ENCODE results near the gene VPS51.
A peak's percentile ranks its signal among the peaks of the same experiment; 100 is the strongest.

The VPS51 gene

GRCh38 chr11:65128182-65129145 lies 32.5 kb downstream of the VPS51 start:
- H3K27me3 ChIP-seq (ENCODE audit: control insufficient read depth, insufficient read depth, low read length): no peaks in the 10 kb centered on the region
- H3K4me1 ChIP-seq (ENCODE audit: control insufficient read depth, insufficient read depth, low read length): peaks cover 16% of the 10 kb centered on the region
- H3K36me3 ChIP-seq (ENCODE audit: control insufficient read depth, insufficient read depth, low read length): peaks cover 43% of the 10 kb centered on the region
- no peak overlapping the region for H3K4me3 ChIP-seq (ENCODE audit: low read length)
- no peak overlapping the region for H3K9ac ChIP-seq (ENCODE audit: low read length)
- H3K9me3 ChIP-seq (ENCODE audit: control insufficient read depth, low read length): no peaks in the 10 kb centered on the region

- peaks cover 43% of the 10 kb centered on the region for H3K36me3 ChIP-seq (ENCODE audit: control insufficient read depth, insufficient read depth, low read length)
Observed at GRCh38 chr11:65129649-65130441, 33.8 kb downstream of the VPS51 start.

GRCh38 chr11:65130631-65131416 lies 34.8 kb downstream of the VPS51 start:
- Histone ChIP-seq H3K4me3 (ENCODE audit: low read length) (no peak overlapping the region), H3K9me3 (ENCODE audit: control insufficient read depth, low read length) (no peaks in the 10 kb centered on the region), H3K27me3 (ENCODE audit: control insufficient read depth, insufficient read depth, low read length) (no peaks in the 10 kb centered on the region), H3K36me3 (ENCODE audit: control insufficient read depth, insufficient read depth, low read length) (peaks cover 43% of the 10 kb centered on the region), H3K9ac (ENCODE audit: low read length) (no peak overlapping the region), H3K4me1 (ENCODE audit: control insufficient read depth, insufficient read depth, low read length) (peaks cover 26% of the 10 kb centered on the region)

More at GRCh38 chr11:65129649-65130441, 33.8 kb downstream of the VPS51 start:
- H3K27me3 ChIP-seq (ENCODE audit: control insufficient read depth, insufficient read depth, low read length): no peaks in the 10 kb centered on the region
- H3K4me3 ChIP-seq (ENCODE audit: low read length): no peak overlapping the region
- no peak overlapping the region for H3K9ac ChIP-seq (ENCODE audit: low read length)
- no peaks in the 10 kb centered on the region for H3K9me3 ChIP-seq (ENCODE audit: control insufficient read depth, low read length)
- peaks cover 19% of the 10 kb centered on the region for H3K4me1 ChIP-seq (ENCODE audit: control insufficient read depth, insufficient read depth, low read length)

GRCh38 chr11:65131417-65131776 lies 35.4 kb downstream of the VPS51 start:
- Histone ChIP-seq H3K36me3 (ENCODE audit: control insufficient read depth, insufficient read depth, low read length) (peaks cover 43% of the 10 kb centered on the region), H3K4me3 (ENCODE audit: low read length) (no peak overlapping the region), H3K27me3 (ENCODE audit: control insufficient read depth, insufficient read depth, low read length) (no peaks in the 10 kb centered on the region), H3K9ac (ENCODE audit: low read length) (no peak overlapping the region), H3K9me3 (ENCODE audit: control insufficient read depth, low read length) (no peaks in the 10 kb centered on the region), H3K4me1 (ENCODE audit: control insufficient read depth, insufficient read depth, low read length) (peaks cover 31% of the 10 kb centered on the region)

GRCh38 chr11:65131895-65132237 lies 35.9 kb downstream of the VPS51 start:
- no peaks in the 10 kb centered on the region for H3K9me3 ChIP-seq (ENCODE audit: control insufficient read depth, low read length)
- H3K4me1 ChIP-seq (ENCODE audit: control insufficient read depth, insufficient read depth, low read length): peaks cover 31% of the 10 kb centered on the region
- H3K36me3 ChIP-seq (ENCODE audit: control insufficient read depth, insufficient read depth, low read length): peaks cover 39% of the 10 kb centered on the region
- no peak overlapping the region for H3K4me3 ChIP-seq (ENCODE audit: low read length)
- H3K9ac ChIP-seq (ENCODE audit: low read length): no peak overlapping the region
- no peaks in the 10 kb centered on the region for H3K27me3 ChIP-seq (ENCODE audit: control insufficient read depth, insufficient read depth, low read length)

- no peaks in the 10 kb centered on the region for H3K27me3 ChIP-seq (ENCODE audit: control insufficient read depth, insufficient read depth, low read length)
- H3K9me3 ChIP-seq (ENCODE audit: control insufficient read depth, low read length): no peaks in the 10 kb centered on the region
- peak overlapping the region; percentile 99 for H3K9ac ChIP-seq (ENCODE audit: low read length)
- peaks cover 39% of the 10 kb centered on the region for H3K36me3 ChIP-seq (ENCODE audit: control insufficient read depth, insufficient read depth, low read length)
- peaks cover 31% of the 10 kb centered on the region for H3K4me1 ChIP-seq (ENCODE audit: control insufficient read depth, insufficient read depth, low read length)
- peak overlapping the region; percentile 93 for H3K4me3 ChIP-seq (ENCODE audit: low read length)
Observed at GRCh38 chr11:65132238-65132987, 36.4 kb downstream of the VPS51 start.

GRCh38 chr11:65132988-65133700 lies 37.1 kb downstream of the VPS51 start:
- Histone ChIP-seq H3K36me3 (ENCODE audit: control insufficient read depth, insufficient read depth, low read length) (peaks cover 39% of the 10 kb centered on the region), H3K4me3 (ENCODE audit: low read length) (peak overlapping the region; percentile 93), H3K27me3 (ENCODE audit: control insufficient read depth, insufficient read depth, low read length) (no peaks in the 10 kb centered on the region), H3K9ac (ENCODE audit: low read length) (peak overlapping the region; percentile 99), H3K9me3 (ENCODE audit: control insufficient read depth, low read length) (no peaks in the 10 kb centered on the region), H3K4me1 (ENCODE audit: control insufficient read depth, insufficient read depth, low read length) (peaks cover 31% of the 10 kb centered on the region)

GRCh38 chr11:65133724-65134123 lies 37.7 kb downstream of the VPS51 start:
- Histone ChIP-seq H3K36me3 (ENCODE audit: control insufficient read depth, insufficient read depth, low read length) (peaks cover 38% of the 10 kb centered on the region), H3K9ac (ENCODE audit: low read length) (peak overlapping the region; percentile 99), H3K27me3 (ENCODE audit: control insufficient read depth, insufficient read depth, low read length) (no peaks in the 10 kb centered on the region), H3K9me3 (ENCODE audit: control insufficient read depth, low read length) (no peaks in the 10 kb centered on the region), H3K4me3 (ENCODE audit: low read length) (peak overlapping the region; percentile 93), H3K4me1 (ENCODE audit: control insufficient read depth, insufficient read depth, low read length) (peaks cover 31% of the 10 kb centered on the region)

- H3K36me3 ChIP-seq (ENCODE audit: control insufficient read depth, insufficient read depth, low read length): peaks cover 31% of the 10 kb centered on the region
- H3K4me1 ChIP-seq (ENCODE audit: control insufficient read depth, insufficient read depth, low read length): peaks cover 31% of the 10 kb centered on the region
- no peaks in the 10 kb centered on the region for H3K27me3 ChIP-seq (ENCODE audit: control insufficient read depth, insufficient read depth, low read length)
- no peaks in the 10 kb centered on the region for H3K9me3 ChIP-seq (ENCODE audit: control insufficient read depth, low read length)
- peak within 1 kb of the TSS; percentile 93 for H3K4me3 ChIP-seq (ENCODE audit: low read length)
- H3K9ac ChIP-seq (ENCODE audit: low read length): peak within 1 kb of the TSS; percentile 99
Observed at GRCh38 chr11:65134240-65134951, 38.4 kb downstream of the VPS51 start, which contains the start of gene SYVN1. SYVN1 (minus strand) TSS chr11:65134519; CDS start chr11:65133601, 918 bp downstream.

GRCh38 chr11:65134952-65135632 lies 39.1 kb downstream of the VPS51 start:
- peaks cover 31% of the 10 kb centered on the region for H3K4me1 ChIP-seq (ENCODE audit: control insufficient read depth, insufficient read depth, low read length)
- H3K36me3 ChIP-seq (ENCODE audit: control insufficient read depth, insufficient read depth, low read length): peaks cover 24% of the 10 kb centered on the region
- H3K9me3 ChIP-seq (ENCODE audit: control insufficient read depth, low read length): no peaks in the 10 kb centered on the region
- no peaks in the 10 kb centered on the region for H3K27me3 ChIP-seq (ENCODE audit: control insufficient read depth, insufficient read depth, low read length)
- H3K9ac ChIP-seq (ENCODE audit: low read length): peak overlapping the region; percentile 99
- H3K4me3 ChIP-seq (ENCODE audit: low read length): peak overlapping the region; percentile 93
